Hematopoietic multipotent progenitor cell (in vitro differentiated cells): ENCODE results near the gene GPX3. TPM values are rescaled to one million over a fixed set of nuclear protein-coding genes. Genes with fewer than 3 reads are reported as not detected.

Experiments used
- DNase-seq, 3 donors: peaks; one replicate each; pipeline ENCODE4 v3.0.0-alpha.2; 2011 to 2015; ENCODE audit warnings: low read depth in 2 of 3, low spot score in 2 of 3
- total RNA-seq: library from RNA; depleted of rRNA; stranded (reverse); fragments of >200 nt; gene quantifications from one replicate; pipeline ENCODE4 v1.2.3, GENCODE V29; 2012

GPX3 gene
- total RNA-seq, 1 donor = 0.54 TPM

- no peak for DNase-seq
These were observed 7.5 kb upstream of the GPX3 start for GRCh38 chr5:151012862-151013261.

- no peak for DNase-seq
These were observed 5.6 kb upstream of the GPX3 start for GRCh38 chr5:151014680-151015343.

GRCh38 chr5:151015974-151016587 lies 4.3 kb upstream of the GPX3 start:
- DNase-seq = no peak

- DNase-seq = no peak
These were observed 3.7 kb upstream of the GPX3 start for GRCh38 chr5:151016700-151017099.

GRCh38 chr5:151017897-151018296 lies 2.5 kb upstream of the GPX3 start:
- DNase-seq = no peak

- no peak for DNase-seq
These were observed 1.5 kb upstream of the GPX3 start for GRCh38 chr5:151018846-151019245.

- no peak for DNase-seq
These were observed 1.1 kb upstream of the GPX3 start for GRCh38 chr5:151019331-151019730.

- DNase-seq = no peak
These were observed 1.4 kb downstream of the GPX3 start for GRCh38 chr5:151021746-151022145.

GRCh38 chr5:151022511-151023018 lies 2.2 kb downstream of the GPX3 start:
- DNase-seq = no peak

- no peak for DNase-seq
These were observed 2.7 kb downstream of the GPX3 start for GRCh38 chr5:151023047-151023615.

GRCh38 chr5:151023651-151024050 lies 3.3 kb downstream of the GPX3 start:
- no peak for DNase-seq

GRCh38 chr5:151024440-151025249 lies 4.3 kb downstream of the GPX3 start:
- DNase-seq = no peak

- DNase-seq = no peak
These were observed 4.8 kb downstream of the GPX3 start for GRCh38 chr5:151025250-151025606.

GRCh38 chr5:151026088-151026487 lies 5.7 kb downstream of the GPX3 start:
- no peak for DNase-seq

- DNase-seq = no peak
These were observed 6.3 kb downstream of the GPX3 start for GRCh38 chr5:151026679-151027078.

GRCh38 chr5:151027961-151028479 lies 7.6 kb downstream of the GPX3 start:
- DNase-seq = no peak

- no peak for DNase-seq
These were observed 8.3 kb downstream of the GPX3 start for GRCh38 chr5:151028717-151029116.

- no peak for DNase-seq
These were observed 9.0 kb downstream of the GPX3 start for GRCh38 chr5:151029179-151030055.

GRCh38 chr5:151030056-151030336 lies 9.6 kb downstream of the GPX3 start:
- DNase-seq = no peak

GRCh38 chr5:151030379-151030778 lies 10.0 kb downstream of the GPX3 start:
- DNase-seq = no peak
